Heart left ventricle (tissue), 13 donors: ENCODE measurements around the gene KLHL15.

Experiments used
- CTCF ChIP-seq, 12 donors: fragments of 200-600 bp; sonication (generic) in 4 of 12; IDR thresholded peaks; one replicate each; pipeline versions ENCODE4 v1.5.0 to v1.8.0; 2018 to 2022; ENCODE audit warnings: antibody characterized with exemption in 12 of 12, mild to moderate bottlenecking in 5 of 12
- POLR2A ChIP-seq, 2 donors: fragments of 450-650 bp; IDR thresholded peaks; one replicate each; pipeline ENCODE4 v1.6.1; 2017; ENCODE audit warnings: antibody characterized with exemption in 2 of 2, mild to moderate bottlenecking in 2 of 2, moderate library complexity in 2 of 2
- donor health status: ischemic (EF 13 %, LVEDD 7.1; RV severe dilation, severe dysfunction).
- donor health status: DM: no; HTN: yes; CAD: no.
- donor health status: DM: no; HTN: no; CAD: no.
- donor health status: ischemic (EF 25% LVEDD 6.9; RV normal size, moderate dysfunction).
- donor health status: ischemic (EF 25% LVEDD 5.7; RV mildly dilated, moderate dysfunction).
- donor health status: ischemic (EF 35%, LVEDD 5.7; RV mildly dilated, moderate dysfunction).
- donor health status: nonischemic (EF 11% LVEDD 7.7; RV severe dilation, severe dysfunction).
- donor health status: DM: yes; HTN: yes; CAD: no.
- donor health status: PGD.
- donor health status: ischemic (EF 29% LVEDD 5.4; RV normal size, mild dysfunction).
- donor health status: nonischemic (EF 23%, LVEDD 6.1; RV moderate dilation, normal function).

- no peak for TF ChIP-seq CTCF (IDR thresholded peaks at IDR 0.05)
- TF ChIP-seq POLR2A (IDR thresholded peaks at IDR 0.05): no peak
Observed at GRCh38 chrX:23952984-23953907, 73.7 kb downstream of the KLHL15 start.
